Suppressor macrophage treated with lipopolysaccharide for 1 hour (primary cell): ENCODE results near the gene KRT6C.
A peak's percentile ranks its signal among the peaks of the same experiment; 100 is the strongest.
"Not testable (repeated sequence)": the region's sequence is repeated elsewhere in the genome, so short reads cannot be mapped to it uniquely, and the experiment has no call there.

ENCODE experiments used
- DNase-seq, 3 donors: peaks; one replicate each; pipeline ENCODE4 v3.0.0-alpha.2; 2020 to 2022

Gene KRT6C

GRCh38 chr12:52473768-52474167, at the start of gene KRT6C:
KRT6C (minus strand) TSS chr12:52473805; CDS start chr12:52473737, 68 bp downstream.
- DNase-seq, result no peak

GRCh38 chr12:52522346-52523011, 48.9 kb upstream of the KRT6C start:
- no peak for DNase-seq

- DNase-seq, result no peak
Observed at GRCh38 chr12:52521568-52522266, 48.1 kb upstream of the KRT6C start.

GRCh38 chr12:52521175-52521567, 47.6 kb upstream of the KRT6C start:
- DNase-seq, result no peak

- no peak for DNase-seq
Observed at GRCh38 chr12:52519826-52520662, 46.4 kb upstream of the KRT6C start, which contains the start of gene KRT5. KRT5 (minus strand) TSS chr12:52520394; CDS start chr12:52520296, 98 bp downstream.

GRCh38 chr12:52519387-52519703, 45.7 kb upstream of the KRT6C start:
- DNase-seq, result no peak

- DNase-seq, result no peak
Observed at GRCh38 chr12:52518574-52519386, 45.2 kb upstream of the KRT6C start.

- DNase-seq, result no peak
Observed at GRCh38 chr12:52517888-52518287, 44.3 kb upstream of the KRT6C start.

GRCh38 chr12:52517005-52517835, 43.6 kb upstream of the KRT6C start:
- DNase-seq, result no peak

GRCh38 chr12:52515927-52516831, 42.6 kb upstream of the KRT6C start:
- DNase-seq, result no peak

- DNase-seq, result no peak
Observed at GRCh38 chr12:52515319-52515646, 41.7 kb upstream of the KRT6C start.

GRCh38 chr12:52514471-52515318, 41.1 kb upstream of the KRT6C start:
- no peak for DNase-seq

- DNase-seq, result no peak
Observed at GRCh38 chr12:52513736-52514135, 40.1 kb upstream of the KRT6C start.

GRCh38 chr12:52508211-52508610, 34.6 kb upstream of the KRT6C start:
- DNase-seq, result no peak

GRCh38 chr12:52506858-52507715, 33.5 kb upstream of the KRT6C start:
- DNase-seq, result peak; percentile 31 to 59 (median 32)

- peak in 2 of 3 donors; percentile 9 to 19 for DNase-seq
Observed at GRCh38 chr12:52502877-52503276, 29.3 kb upstream of the KRT6C start.

- no peak for DNase-seq
Observed at GRCh38 chr12:52501490-52501889, 27.9 kb upstream of the KRT6C start.

- not testable (repeated sequence) for DNase-seq
Observed at GRCh38 chr12:52500574-52500973, 27.0 kb upstream of the KRT6C start.
